HL-60/S4 treated with phorbol 12-myristate 13-acetate at 8.2 ng/mL for 4 days and 3 days (cell line): ENCODE data around the gene TIGAR.

Experiments used
- in situ Hi-C: fragments of 300-500 bp; cut with MboI; formaldehyde crosslinking; loops from 2 replicates; pipeline ENCODE4 v1.15.0; 2022; ENCODE audit warnings: low sequenced_read_pairs

The TIGAR gene

DNA sequence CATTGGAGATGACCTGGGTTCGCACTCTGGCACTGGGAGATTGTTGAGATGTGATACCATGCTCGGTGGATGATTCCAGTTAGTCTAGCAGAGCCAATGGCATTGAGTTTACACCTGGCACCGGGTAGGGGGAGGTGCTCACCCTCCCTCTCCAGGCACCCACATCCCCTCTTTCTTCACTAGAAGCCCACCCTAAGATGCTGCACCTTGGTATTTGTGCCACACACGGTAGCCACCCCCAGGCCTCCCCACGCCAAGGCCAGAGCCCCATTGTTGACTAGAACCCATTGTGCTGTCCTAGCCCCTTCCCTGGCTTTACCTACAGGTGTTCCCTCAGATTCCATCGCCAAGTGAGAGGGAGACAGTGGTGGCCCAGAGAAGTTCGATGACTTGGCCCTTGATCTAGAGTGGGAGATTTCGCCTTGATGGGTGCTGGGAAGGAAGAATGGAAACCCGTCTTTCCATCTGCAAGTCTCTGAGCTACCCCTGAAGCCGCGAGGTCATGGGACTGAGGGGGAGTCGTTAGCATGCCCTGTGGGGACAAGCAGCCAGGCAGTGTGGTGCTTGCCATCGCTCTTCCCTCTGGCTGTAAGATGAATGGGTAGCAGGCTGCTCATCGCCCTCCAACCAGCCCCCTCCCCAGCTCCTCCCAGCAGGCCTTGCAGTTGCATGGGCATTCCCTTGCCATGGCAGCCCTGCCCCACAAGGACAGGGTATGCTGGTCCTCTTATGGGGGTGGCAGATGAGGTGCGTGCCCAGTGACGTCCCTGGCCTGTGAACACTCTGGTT is 38.7 kb upstream of the TIGAR start:
- in situ Hi-C loops: loop anchor here (10.0 kb wide), 1 partner anchor 397 kb away; no protein-coding TSS in a partner anchor

DNA sequence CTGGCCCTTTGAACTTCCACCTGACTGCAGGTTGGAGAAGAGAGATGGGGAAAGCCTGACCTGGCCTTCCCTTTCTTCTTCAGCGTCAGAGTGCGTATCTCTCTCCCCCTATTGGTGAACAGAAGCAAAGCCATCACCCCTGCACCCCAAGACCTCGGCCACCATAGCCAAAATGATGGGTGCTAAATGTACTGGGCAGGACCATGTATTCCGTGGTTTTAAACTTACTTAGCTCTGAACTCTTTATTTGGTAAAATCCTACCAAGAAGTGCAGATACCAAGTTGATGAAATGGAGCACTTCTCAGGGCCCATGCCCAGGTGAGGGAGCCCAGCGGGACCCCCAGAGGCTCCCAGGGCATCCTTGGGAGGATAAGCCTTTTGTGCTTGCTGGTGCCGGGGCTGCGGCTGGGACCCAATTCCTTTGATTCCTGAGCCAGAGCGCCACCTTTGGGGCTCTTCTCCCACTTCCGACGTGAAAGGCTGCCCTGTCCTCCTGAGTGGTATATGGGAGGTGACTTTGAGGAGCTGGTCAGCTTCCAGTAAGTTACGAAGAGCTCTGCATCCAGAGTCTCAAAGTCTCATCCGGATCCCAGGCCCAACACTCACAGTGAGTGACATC is 38.0 kb upstream of the TIGAR start:
- in situ Hi-C loops: loop anchor here (10.0 kb wide), 1 partner anchor 398 kb away; no protein-coding TSS in a partner anchor

DNA sequence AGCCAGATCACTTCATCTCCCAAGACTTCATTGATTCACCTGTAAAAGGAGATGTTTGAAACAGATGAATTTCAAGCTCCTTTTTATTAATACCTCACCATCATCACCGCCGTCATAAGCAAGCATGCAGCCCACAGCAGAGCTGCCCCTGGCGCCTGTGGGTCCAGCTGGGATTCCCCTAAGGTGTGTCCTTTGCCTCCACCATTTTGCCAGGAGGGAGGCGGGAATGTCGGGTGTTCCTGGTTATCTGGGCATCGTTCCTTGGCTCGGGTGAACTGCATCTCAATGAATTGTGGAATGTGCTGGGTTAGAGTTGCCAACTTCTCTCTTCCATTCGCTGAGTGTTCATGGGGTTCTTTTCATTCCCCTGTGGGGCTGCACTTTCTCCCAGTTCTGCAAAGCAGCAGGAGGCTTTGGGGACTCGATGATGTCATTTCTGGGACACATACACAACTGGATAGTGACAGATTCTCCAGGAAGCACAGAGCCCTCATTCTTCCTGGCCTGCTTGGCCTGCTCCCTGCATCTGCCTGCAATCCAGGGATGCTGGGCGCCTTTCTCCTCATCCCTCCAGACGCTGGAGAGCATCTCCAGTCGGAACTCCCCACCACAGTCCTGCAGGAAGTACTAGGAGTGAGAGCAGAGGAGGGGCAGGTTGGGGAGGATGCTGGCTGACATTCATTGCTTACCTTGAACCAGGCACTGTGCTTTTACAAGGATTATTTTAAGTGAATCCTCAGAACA is 37.3 kb upstream of the TIGAR start:
- in situ Hi-C loops: loop anchor here (10.0 kb wide), 1 partner anchor 399 kb away; no protein-coding TSS in a partner anchor

DNA sequence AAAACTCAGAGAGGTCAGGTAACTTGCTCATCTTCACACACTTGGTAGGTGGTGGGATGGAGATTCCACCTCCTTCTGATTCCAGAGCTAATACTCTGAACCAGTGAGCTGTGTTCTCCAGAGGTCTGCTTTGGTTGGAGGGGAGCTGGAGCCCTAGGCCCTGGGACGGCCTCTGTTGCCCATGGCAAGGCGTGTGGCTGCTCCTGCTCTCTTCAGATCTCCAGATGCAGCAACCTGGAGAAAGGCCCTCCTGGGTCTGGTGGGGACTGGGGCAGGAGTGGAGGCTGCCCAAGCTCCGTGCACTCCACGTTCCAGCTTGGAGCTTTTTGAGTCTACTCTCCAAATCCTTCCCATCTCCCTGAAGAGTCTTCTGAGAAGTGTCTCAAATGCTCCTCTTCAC is 36.7 kb upstream of the TIGAR start:
- in situ Hi-C loops: loop anchor here (10.0 kb wide), 1 partner anchor 400 kb away; no protein-coding TSS in a partner anchor

DNA sequence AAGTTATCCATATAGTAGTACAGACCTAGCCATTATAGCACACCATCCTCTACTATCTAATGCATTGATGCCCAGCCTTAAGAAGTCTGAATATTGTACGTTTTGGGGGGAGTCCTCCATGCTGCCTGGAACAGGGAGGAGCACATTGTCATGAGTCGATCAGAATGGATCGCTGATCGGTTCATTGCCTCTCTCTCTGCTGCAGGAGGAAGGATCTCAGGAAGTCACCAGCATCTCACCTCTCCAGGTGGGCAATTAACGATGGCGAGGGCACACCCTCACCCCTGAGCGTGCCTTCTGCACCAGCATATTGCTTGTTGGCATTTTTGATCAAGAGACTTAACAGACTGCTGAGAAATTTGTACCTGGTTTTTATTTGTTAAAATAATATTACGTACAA is 35.9 kb upstream of the TIGAR start:
- in situ Hi-C loops: loop anchor here (10.0 kb wide), 1 partner anchor 400 kb away; no protein-coding TSS in a partner anchor

DNA sequence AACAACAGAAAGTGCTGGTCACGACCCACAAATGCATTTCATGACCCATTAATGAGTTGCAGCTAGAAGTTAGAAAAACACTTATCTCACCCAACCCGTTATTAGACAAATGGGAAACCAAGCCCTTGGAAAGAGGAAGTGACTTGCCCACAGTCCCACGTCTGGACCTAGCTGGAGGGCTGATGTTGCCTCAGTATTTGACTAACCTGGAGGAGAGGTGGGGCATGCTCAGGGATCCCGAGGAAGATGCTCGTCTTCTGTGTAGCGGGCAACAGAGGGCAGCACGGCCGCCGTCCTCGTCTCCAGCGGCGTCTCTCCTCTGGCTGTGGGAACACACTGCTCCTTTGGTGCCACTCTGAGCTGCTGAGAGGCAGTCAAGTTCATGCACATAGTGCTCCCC is 34.8 kb upstream of the TIGAR start:
- in situ Hi-C loops: loop anchor here (10.0 kb wide), 1 partner anchor 401 kb away; no protein-coding TSS in a partner anchor

DNA sequence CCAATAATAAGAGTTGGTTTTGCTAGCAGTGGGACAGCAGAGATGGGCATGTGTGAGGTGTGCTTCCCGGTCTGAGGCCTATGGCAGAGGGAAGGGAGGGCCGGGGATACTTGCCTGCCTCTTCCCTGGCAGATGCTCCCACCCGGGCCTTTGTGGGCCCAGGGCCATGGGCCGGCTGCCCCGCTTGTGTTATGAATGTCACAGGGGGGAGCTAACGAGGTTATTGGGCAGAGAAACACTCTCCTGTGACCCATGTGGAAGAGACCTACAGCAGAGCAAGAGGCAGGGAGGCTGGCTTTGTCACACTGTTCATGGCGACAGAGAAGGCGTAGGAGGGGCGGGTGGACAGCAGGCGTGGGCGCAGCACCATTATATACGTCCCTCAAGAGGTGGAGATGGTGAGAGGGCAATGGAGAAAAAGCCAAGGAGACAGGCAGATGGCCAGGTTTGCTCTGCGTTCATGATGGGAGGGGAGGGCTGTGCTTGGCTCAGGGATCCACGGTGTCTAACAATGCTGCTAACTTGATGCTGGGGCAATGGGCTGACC is 34.2 kb upstream of the TIGAR start:
- in situ Hi-C loops: loop anchor here (10.0 kb wide), 1 partner anchor 402 kb away; no protein-coding TSS in a partner anchor

DNA sequence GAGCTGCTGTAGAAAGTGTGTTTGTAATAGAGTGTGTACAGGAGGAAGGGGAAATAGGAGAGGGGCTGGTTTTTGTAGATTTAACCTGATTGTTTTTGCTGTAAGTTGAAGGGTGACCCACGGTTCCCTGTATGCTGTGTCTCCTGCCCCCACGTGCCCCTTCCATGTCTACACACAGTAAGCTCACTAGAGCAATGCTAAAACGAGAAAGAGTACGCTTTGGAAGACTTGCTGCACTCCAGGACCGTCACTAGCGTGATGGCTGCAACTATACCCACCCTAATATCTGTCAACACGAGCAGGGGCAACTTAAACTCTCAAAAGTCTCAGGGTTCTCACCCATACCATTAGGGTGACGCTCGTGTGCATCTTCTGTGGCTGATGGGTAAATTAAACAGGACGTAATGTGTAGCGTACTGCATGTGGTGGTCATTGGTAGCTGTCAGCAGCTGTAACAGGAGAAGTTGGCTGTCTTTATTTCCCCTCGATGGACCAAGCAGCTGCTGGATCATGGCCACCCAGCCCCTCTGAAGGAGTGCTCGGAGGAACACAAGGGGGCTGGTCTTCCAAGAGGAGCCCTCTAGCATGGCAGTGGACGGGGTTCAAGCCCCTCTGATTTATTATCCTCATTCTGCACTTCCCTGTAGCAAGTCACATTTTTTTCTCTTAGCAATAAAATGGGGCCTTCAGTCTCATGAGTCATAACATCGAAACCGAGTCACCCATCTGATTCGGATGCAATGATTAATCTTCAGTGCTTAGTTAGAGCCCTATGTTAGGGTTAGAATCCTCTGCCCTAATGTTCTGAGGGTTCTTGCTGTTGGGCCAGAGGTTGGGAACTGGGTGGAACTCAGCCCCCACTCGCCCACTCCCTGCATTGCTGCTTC is 33.4 kb upstream of the TIGAR start:
- in situ Hi-C loops: loop anchor here (10.0 kb wide), 1 partner anchor 403 kb away; no protein-coding TSS in a partner anchor

DNA sequence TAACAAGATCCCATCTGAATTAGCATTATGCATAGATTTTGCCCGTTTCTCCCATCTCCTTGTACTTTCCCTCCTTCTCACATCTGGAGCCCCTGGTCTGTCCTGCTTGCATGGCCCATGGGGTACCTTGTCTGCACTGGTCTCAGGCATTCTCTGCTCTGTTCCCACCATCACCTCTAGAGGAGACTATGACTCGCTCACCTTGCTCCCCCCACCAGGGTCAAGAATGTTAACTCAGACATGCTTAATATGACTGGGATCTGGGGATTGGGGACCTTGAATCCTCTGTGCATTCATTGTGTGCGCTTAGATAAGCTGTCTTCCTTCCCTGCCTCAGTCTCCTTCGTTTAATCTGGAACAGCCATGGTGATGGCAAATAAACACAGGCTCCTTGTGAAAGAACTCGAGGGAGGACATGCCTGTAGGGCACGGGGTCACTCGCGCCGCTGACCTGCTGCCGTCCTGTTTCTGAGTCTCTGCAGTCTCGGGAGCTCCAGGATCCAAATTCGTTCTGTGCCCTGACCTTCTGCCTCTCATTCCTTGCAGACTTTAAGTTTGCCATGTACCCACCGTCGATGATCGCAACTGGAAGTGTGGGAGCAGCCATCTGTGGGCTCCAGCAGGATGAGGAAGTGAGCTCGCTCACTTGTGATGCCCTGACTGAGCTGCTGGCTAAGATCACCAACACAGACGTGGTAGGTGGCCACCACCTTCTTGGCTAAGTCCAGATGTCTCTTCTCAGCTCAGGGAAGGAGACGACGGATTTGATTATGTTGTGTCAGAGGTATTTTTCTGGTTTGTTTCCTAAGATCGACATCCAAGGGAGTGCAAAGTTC is 32.5 kb upstream of the TIGAR start:
- in situ Hi-C loops: loop anchor here (10.0 kb wide), 1 partner anchor 404 kb away; no protein-coding TSS in a partner anchor

DNA sequence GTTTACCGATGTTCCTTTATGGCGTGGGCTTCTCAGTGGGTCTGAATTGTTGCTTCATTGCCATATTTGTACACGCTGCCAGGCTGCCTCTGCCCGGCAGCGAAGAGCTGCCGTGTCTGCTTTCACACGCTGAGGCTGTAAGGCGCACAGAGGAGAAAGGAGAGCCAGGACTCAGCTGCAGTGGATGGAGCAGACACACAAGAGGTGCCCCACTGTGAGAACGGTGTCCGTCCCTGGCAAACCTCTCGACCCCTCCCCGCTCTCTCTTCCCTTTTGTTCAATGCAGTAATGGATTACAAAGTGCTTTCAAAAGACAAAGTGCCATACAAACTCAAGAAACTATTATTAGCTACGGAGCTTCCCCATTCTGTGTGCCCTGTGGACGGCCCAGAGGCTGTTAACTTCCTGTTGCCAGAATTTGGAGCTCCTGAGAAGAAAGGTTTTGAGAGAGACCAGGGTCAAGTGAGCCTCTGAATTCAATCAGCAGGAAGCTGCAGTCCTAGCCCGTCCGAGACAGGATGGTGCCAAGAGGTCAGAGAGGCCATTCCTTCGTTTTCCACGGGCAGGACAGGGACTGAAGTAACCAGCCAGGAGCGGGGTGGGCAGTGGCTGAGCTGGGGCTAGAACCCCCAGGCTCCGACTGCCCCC is 31.7 kb upstream of the TIGAR start:
- in situ Hi-C loops: loop anchor here (10.0 kb wide), 1 partner anchor 405 kb away; no protein-coding TSS in a partner anchor

DNA sequence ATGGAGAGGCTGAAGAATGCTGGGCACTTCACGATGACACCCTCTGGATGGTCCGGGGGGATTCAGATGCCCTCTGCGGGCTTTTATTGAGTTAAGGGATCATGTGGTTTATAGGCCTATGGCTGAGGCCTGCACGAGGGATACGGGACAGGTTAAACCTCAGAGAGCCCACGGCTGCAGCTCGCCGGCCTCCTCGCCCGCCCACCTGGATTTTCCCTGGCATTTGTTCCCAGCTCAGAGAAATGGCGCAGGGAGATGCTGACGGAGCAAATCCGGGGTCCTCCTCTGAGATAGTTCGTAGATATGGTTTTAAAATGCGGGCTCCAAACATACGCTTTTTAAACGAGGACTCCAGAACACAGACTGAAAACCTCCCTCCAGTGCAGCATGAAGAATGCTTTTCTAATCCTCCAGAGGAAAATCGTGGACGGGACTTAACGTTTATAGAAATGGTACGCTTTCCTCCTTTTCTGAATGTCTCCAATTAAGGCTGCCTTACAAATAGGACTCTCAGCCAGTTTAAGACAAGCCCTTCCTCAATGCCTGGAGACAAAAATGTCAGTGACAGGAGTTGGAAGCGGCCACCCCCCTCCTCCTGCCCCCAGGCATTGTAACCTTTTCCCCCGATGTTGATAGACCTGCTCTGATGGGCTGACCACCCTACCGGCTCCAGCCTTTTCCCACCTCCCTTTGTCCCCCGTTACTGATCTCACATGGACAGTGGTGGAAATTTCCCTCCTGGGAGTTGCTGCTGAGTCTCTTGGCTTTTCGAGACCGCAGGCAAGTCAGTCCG is 30.8 kb upstream of the TIGAR start:
- in situ Hi-C loops: loop anchor here (10.0 kb wide), 1 partner anchor 405 kb away; no protein-coding TSS in a partner anchor

DNA sequence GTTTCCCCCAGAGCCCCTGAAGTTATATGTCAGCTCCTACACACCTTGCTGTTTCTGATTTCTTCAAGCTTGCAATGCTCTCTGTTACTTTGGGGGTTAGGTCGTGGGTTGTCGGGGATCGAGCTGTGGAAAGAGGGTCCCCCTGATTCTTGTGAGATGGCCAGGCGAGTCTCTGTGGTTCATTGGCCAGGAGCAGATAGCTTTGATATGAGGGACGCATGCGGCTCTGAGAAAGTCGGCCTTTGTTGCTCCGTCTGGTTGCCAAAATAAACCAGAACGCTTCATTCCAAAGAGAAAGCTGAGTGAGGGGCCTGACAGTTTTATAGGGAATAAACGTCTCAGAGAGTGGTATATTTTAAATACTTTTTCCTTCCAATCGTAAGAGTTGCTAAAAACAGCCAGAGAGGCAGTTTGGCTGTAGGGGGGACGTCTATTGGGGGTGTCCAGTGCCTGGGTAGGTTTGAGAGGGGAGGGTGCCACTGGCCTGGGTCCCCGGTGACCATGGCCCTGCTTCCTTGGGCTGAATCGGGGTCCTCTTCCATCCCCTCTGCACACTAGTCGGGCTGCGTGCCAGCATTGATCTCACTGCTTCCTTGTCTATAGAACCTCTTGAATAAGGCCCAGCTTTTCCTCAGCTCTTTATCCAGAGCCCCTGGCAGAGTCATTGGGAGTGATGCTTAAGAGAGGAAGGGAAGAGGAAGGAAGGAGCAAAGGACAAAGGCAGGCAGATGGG is 28.5 kb upstream of the TIGAR start:
- in situ Hi-C loops: no loop called here

DNA sequence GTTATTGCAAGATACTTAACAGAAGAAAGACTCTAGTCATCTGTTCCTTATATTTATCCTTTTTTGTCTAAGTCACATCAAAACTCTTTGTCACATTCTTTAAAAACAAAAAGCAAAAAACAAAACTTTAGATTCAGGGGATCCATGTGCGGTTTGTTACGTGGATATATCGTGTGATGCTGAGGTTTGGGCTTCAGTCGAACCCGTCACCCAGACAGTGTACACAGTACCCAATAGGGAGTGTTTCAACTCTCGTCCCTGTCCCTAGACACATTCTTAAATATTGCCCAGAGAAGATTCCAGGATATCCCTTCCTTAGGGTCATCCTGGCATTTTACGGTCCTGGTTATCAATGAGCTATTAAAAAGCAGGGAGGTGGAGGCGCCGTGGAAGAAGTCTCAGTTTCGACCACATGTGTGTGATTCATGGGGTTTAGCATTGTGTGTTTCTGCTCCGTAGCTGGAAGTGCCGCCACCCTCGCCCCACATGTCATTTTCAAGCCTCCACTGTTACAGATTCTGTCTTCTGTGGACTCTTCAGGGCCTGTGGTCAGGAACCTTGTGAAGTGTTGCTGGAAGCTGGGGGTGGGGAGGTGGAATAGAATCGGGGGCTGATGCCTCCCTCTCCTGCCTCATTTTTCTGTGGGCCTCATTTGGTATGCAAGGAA is 27.6 kb upstream of the TIGAR start:
- in situ Hi-C loops: no loop called here

DNA sequence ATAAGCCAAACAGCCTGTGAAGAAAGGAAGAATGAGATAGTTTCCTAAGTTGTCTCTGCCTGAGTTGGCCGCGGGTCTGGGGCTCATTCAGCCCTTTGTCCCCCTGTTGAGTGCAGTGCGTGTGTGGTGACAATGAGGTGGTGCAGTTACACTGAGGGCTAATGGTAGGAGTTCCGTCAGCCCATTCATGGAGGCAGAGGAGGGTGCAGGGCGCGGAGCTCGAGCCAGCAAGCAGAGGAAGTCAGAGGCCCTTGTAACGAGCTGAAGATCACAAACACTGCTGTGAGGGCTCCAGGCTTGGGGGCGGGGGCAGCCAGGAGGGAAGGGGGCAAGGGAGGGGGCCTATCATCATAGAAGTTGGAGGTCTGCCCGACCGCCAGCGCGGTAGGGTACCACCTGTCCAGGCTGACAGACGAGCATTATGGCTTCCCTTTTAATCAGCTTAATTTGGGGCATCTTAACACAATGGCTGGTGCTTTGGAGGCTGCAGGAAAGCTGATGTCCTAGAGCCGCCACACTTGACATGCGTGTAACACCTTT is 27.0 kb upstream of the TIGAR start:
- in situ Hi-C loops: no loop called here

DNA sequence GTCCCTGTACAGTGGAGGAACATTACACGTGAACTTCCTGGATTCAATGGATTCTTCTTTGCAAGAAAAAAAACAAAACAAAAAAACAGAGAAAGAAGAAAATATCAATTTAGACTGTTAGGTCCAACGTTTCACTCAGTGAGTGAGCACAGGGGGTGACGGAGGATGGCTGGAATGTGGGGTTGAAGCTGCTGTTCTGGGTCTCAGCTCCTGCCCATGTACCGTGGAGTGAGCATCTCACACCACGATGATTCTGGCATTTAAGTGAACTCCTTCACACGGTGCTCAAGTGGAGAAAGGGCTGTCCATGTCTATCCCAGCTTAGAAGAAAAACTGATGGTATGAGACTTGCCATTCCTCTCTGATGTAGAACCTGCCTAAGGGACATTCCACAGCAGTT is 24.3 kb upstream of the TIGAR start:
- in situ Hi-C loops: no loop called here

DNA sequence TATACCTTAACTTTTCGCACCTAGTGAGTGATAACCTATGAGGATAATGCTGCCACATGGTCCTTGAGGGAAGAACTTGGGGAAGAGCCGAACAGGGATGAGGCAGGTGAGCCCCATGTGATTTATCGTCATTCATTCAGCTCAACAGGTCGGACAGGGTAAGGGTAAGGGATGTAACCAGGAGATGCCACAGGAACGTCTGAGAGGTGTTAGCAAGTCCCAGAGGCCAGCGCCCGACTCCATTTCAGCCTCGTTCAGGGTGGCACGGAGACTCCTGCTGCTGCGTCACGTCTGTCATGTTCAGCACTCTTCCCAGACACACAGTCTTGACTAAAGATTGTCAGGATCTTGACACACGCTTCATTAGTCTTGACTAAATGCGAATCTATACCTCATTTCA is 23.4 kb upstream of the TIGAR start:
- in situ Hi-C loops: no loop called here
